HG03025 (cell line): ENCODE measurements around the gene UQCR11.
"Not testable (repeated sequence)": the region's sequence is repeated elsewhere in the genome, so short reads cannot be mapped to it uniquely, and the experiment has no call there.

Source experiments
- ATAC-seq: cut with Tn5 transposase; IDR thresholded peaks from one replicate; pipeline ENCODE4 v1.9.1; 2021; ENCODE audit warnings: mild to moderate bottlenecking, moderate library complexity; ENCODE audit not compliant: unreplicated experiment, low FRiP score

The UQCR11 gene

DNA sequence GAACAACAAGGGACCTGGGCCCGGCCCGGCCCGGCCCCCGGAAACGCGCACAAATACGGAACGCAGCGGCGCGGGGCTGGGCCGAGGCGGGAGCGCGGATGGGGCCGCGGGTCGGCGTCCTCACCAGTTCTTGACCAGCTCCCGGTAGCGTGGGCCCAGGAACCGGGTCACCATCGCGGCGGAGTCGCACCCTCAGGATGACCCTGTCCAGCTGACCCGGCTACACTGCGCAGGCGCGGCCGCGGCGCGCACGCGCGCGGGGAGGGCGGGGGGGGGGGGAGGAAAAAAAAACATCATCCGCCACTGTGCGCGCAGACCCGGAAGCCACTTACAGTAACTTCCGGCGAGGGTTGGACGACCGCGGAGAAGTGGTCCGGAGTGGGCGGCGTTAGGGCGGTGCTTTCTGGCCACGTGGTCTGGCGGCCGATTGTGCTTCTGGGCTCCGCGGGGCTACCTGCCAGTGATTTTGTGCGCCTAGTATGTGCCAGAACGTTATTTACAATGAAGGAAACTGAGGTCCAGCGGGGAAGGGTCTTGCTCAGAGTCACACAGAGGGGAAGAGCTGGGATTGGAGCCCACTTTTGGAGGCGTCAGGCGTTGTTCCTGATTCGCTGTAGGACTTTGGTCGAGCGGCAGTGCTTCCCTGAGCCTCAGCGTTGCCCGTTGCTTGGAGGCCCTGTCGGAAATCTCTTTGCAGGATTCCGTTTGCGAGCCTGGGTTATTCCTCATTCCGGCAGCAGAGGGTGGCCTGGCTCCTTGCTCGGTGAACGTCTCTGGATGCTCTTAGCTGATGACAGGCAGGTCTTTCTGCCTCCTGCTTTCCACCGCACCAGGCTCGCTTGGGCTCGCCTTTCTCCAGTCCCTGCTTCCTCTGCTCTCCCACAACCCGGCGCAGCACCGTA is at the start of gene UQCR11:
TSS of gene UQCR11 (minus strand) at position 227 of the 902 bp plus-strand sequence. CDS start at position 174, 53 bp downstream.
- ATAC-seq = peak; percentile 69

- ATAC-seq = no peak
These were observed 49.0 kb upstream of the UQCR11 start for GRCh38 chr19:1654178-1654792.

DNA sequence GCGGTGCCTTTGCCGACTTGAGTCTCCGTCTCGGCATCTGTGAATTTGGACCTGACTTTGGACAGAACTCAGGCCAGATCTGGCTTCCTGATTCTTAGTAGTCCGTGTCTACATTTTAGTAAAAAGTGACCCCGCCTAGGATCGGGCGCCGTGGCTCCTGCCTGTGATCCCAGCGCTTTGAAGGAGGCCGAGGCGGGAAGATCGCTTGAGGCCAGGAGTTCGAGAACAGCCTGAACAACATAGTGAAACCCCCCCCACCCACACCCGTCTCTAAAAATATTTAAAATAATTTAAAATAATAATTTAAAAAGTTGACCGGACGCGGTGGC is 48.0 kb upstream of the UQCR11 start:
- no peak for ATAC-seq

DNA sequence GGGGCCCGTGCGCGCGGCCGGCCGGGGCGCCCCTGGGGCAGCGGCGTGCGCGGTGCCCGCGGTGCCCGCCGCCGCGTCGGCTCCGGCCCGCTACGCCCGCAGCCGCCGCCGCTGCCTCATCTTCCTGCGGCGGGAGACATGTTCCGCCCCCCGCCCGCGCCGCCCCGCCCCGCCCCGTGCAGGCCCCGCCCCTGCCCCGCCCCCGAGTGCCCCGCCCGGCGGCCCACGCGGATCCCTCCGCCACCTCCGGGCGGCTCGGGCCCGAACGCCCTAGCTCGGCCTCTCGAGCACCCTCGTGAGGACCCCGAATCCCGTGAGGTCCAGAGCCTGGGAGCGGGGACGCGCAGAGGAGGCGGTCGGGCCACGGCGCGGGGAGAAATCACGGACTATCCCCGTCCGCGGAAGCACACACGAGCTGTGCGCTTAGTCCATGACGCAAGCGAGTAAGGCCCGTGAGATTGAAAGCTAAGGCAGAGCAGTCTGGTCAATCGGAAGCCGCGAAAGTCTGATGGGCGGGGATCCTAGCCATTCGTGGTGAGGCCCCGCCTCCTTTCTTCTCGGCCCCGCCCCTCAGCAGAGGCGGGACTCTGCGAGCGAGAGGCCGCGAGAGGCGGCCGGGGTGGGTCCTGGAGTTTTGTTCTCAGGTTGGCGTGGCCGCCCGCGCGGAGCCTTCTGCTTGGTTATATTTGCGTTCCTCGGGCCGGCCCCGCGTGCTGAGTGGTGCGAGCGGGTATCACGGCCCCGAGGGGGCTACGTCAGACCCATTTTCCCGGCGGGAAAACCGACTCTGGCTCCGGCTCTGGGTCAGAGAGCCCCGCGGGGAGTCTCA is 47.4 kb upstream of the UQCR11 start, which contains the start of gene TCF3:
TSS of gene TCF3 (minus strand) at position 145 of the 829 bp plus-strand sequence. CDS start 2,367 bp downstream, outside the sequence.
- ATAC-seq = peak; percentile 56

DNA sequence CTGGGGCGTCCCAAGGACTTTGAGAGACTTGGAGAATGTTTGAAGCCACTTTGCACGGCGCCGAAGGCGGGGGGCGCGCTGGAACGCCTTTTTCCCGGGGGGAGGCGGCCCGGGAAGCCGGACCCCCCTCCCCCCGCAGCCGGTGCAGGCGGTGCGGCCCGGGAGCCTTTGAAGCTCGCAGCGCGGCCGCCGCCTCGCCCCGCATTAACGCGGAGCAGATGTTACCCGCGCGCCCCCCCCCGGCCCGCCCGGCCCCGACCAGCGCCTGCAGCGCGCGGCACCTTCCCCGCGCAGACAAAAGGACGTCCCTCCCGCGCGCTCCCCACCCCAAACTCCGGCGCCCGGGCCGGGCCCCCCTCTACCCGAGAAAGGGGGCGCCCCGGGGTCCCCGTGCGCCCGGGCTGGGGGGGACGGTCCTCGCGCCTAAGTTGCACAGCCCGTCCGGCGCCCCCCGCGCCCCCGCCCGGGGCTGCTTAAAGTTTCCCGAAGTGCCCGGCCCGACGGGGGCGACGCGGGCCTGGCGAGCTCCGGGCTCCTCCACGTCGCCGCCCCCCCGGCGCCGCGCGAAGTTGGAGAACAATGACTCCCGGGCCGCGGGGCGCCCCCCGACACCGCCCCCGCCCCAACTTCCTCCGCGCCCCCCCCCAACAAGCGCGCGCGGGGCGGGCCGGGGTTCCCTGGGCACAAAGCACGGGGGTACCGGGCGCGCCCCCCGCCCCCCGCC is 46.5 kb upstream of the UQCR11 start:
- ATAC-seq = no peak

DNA sequence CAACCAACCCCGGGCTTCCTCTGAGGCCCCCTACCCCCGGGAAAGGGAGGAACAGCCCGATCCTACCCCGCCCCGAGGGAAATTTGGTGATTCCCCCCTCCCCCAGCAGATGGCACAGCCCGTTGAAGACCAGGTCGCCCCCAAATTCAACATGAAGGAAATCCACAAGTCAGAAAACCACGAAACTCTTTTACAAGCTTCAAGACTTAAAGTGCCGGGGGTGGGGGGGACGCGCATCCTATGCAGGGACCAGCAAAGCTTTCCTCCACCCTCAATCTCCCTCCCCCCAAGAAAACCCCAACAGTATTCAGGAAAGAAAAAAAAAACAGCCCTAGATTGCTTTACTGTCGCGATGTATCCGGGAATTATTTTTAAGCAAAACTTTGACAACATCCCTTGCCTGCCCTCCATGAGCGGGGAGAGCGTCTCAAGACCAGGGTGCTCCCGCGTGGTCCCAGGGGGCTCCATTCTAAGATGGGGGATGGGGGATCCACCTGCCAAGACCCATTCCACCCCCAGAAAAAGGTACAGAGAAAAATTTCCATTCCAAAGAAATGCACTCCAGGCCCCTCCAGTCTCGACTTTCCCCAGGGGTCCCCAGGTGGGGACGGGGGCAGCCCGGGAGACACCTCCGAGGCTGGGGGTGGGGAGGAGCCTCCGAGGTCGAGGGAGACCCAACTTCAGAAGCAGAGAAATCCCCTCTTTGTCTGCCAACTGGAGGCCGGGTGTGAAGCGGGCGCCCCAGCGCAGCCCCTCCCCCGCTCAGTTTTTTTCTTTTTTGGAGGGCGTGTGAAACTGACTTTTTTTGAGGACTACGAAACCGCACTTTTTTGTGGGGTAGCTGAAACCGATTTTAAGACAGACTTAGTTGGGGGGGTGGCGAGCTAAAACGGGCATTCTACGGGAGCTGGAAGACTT is 45.6 kb upstream of the UQCR11 start:
- ATAC-seq = no peak

- no peak for ATAC-seq
These were observed 44.7 kb upstream of the UQCR11 start for GRCh38 chr19:1649706-1650649.

DNA sequence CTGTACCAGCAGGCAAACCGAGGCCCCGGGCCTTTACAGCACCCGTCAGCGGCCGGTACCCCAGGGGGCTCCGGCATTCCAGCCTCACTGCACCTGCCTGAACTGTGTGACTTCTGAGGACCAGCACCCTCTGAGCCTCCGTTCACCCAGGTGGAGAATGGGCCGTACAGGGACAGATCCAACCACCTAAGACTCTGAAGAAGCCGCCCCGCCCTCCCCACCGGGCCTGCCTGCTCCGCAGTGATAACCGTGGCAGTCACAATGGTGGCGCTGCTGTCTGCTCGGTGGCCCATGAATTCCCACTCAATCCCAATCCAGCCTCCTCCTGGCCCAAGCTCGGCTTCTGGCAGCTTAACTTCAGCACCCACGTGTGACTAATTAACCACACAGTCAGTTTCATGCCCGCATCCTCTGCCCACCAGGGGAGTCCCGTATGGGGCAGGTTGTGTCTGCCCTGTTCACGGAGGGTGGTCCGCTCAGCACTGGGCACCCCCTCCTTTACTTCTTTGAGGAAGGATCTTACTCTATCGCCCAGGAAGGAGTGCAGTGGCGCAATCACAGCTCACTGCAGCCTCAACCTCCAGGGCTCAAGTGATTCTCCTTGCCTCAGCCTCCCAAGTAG is 43.8 kb upstream of the UQCR11 start:
- ATAC-seq = no peak

DNA sequence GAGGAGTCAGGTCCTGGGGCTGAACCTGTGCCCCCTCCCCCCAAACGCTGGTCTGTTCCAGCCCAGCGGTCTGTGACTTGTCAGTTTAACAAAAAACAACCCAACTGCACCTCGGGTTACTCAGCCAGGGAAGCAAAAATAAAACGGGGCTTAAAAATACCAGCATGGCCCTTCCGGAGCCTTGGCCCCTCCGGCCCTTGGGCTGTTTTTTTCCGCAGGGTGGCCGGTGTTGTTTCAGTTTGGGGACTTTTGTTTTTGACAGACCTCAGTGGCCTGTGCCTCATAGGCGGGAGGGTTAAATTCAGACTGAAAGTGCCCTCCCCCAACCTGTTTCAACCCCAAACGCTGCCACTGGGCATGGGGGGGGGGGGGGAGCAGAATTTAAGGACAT is 43.2 kb upstream of the UQCR11 start:
- ATAC-seq = no peak

GRCh38 chr19:1647501-1648458 is 42.5 kb upstream of the UQCR11 start:
- ATAC-seq = no peak

DNA sequence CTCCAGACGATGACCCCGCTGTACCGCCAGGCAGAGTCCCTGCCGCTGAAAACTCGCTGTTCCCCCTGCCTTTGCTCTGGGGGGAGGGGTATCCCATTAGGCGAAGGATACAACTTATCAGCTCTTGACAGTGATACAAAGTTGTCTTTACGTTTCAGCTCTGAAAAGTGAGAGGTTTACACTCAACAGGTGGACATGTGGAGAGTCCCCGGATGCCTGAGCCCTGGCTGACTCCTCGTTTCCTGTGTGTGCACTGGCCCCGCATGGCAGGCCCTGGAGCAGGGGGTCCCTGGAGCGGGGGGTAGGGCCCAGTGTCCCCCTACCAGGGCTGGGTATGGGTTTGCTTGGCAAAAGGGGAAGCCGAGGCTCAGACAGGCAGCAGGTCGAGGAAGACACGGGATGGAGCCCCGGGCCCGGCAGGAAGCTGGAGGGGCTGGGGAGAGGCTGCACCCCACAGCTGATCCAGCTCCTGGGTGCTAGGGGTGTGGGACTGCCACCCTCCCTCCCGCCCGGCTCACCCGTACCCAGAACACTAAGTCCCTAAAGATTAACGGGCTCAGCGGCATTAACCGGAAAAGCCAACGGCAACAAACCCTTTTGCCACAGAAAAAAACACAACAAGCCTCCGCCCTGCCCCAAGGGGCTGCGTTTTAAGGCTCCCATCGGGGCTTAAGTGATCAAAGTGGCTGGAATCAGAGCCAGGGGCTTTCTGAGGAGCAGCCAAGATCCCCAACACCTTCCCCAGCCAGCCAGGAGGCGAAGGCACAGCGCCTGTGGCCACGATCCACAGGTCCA is 41.6 kb upstream of the UQCR11 start:
- no peak for ATAC-seq

DNA sequence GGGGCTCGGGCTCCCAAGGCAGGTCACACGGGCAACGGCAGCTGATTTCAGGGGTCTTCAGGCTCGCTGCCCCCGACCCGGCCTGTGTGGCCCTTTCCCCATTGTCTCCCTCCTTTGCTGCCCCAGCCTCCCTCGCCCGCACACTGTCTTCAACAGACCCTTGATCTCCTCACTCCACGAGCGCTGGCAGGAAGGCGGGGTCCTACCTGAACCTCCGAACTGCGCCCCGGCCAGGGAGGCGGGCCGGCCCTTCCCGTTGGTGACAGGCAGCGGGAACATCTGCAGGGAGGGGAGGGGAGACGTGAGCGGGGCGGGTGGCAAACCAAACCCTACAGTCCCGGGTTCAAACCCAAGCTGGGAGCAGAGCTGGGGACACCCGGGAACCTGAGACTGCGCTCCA is 40.9 kb upstream of the UQCR11 start:
- ATAC-seq = no peak

GRCh38 chr19:1645299-1645698 is 40.0 kb upstream of the UQCR11 start:
- ATAC-seq = no peak

- ATAC-seq = no peak
These were observed 38.8 kb upstream of the UQCR11 start for GRCh38 chr19:1644070-1644469.

- ATAC-seq = not testable (repeated sequence)
These were observed 35.7 kb upstream of the UQCR11 start for GRCh38 chr19:1640893-1641448.
